ENCODE data around the gene UTRN.

The UTRN gene

GRCh38 chr6:144283646-144284477 lies 1.3 kb upstream of the UTRN start:
- DNase-seq: no peak

GRCh38 chr6:144284478-144284782 lies 705 bp upstream of the UTRN start:
- DNase-seq: no peak

DNA sequence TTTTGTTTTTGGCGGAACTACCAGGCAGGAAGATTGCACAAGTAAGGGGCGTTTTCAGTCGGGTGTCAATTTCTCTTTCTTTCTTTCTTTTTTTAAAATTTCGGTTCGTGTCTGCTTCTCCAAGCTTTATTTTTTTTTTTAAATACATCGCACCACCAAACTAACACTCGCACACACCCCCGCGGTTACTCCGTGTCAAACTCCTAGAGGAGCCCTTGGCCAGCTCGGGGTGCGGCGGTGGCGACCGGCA lies 338 bp downstream of the UTRN start:
- DNase-seq: no peak

- DNase-seq: peak in 1 of 2 experiments; percentile 0
Observed at GRCh38 chr6:144285798-144286502, 815 bp downstream of the UTRN start.

DNA sequence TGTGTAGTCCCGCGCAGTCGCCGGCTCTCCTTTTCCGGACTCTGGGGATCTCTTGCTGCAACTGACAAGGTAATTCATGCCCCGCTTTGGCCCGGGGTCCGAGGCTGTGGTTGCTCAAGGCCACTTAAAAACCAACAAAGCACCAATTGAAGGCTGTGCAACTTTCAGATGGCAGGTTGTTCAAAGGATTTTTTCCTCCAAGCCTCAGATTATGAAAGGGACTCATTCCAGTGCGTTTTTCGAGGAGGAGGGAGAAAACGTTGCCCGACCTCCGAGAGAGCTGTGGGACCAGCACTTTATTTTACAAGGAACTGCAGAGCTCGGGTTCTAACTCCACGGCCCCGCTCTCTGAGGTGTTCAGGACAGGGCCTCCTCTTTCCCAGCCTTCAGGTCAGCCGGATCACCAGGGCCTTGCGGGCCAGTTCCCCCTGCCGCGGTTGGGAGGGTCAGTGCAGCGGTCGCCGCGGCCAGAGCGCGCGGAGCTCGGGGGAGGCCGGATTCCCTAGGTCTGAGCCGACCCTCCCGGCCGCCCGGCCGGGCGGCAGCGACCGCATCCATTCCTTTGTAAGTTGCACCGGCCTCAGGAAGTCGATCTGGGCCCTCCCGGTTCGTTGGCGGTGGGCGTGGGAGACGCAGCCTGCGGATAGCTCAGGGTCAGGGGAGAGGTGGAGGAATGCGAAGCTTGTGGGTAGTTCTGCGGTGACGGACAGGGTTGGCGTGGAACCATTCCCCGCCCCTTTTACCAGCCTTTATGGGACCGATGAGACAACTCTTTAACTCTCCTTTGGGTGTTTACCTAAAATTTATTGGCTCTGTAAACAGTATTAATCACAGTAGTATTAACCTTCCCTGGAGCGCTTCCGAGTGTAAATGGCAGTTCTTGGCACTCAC lies 1.6 kb downstream of the UTRN start:
- no peak for DNase-seq

DNA sequence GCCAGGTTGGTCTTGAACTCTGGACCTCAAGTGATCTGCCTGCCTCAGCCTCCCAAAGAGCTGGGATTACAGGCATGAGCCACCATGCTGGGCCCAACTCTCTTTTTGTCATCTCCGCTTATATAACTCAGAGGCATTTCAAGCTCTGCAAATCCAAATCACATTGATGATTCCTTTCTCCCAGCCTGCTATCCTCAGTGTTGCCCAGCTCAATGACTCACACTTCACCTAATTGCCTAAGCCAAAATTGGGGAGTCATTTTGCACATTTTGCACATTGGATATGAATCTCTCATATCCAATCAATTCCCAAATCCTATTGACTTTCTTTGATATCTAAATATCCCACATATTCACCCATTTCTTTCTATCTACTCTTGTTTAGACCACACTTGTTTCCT lies 3.9 kb downstream of the UTRN start:
- no peak for DNase-seq

- DNase-seq: no peak
Observed at GRCh38 chr6:144292372-144292771, 7.2 kb downstream of the UTRN start.

- no peak for DNase-seq
Observed at GRCh38 chr6:144294016-144294415, 8.9 kb downstream of the UTRN start.

- no peak for DNase-seq
Observed at GRCh38 chr6:144295211-144295610, 10.1 kb downstream of the UTRN start.

- no peak for DNase-seq
Observed at GRCh38 chr6:144295981-144296767, 11.0 kb downstream of the UTRN start.

DNA sequence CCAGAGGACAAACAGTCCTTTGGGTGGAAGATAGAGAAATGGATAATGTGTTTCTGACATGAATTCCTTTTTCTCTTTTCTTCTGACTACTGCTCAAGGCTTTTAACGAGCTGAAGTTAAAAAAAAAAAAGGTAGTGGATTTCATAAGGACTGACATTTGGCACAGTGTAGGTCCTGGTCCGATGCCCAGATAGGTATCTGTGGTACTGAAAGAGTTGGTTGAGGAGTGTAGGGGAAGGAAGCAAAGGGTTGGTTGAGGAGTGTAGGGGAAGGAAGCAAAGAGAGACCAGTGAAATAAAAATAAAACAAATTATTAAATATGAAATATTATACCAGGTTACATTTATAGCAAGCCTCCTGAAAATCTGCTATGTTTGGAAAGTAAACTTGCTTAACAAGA lies 11.8 kb downstream of the UTRN start:
- DNase-seq: no peak

- no peak for DNase-seq
Observed at GRCh38 chr6:144297511-144298100, 12.5 kb downstream of the UTRN start.

DNA sequence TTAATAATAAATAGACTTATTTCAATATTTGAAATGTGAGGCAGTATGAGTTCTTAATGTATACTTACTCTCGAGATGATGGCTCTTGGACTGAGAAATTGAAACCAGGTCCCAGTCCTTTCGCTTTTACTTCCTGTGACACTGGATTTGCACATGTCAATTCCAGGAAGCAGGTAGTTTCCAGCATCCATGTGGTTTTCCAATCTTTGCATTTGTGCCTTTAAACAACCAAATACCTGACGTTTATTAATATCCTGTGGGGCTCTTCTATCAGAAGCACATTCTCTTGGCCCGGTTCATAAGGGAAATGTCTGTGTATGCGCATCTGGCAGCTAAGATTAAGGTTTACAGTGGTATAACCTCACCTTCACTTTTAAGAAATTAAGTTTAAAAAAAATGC lies 13.1 kb downstream of the UTRN start:
- DNase-seq: no peak

DNA sequence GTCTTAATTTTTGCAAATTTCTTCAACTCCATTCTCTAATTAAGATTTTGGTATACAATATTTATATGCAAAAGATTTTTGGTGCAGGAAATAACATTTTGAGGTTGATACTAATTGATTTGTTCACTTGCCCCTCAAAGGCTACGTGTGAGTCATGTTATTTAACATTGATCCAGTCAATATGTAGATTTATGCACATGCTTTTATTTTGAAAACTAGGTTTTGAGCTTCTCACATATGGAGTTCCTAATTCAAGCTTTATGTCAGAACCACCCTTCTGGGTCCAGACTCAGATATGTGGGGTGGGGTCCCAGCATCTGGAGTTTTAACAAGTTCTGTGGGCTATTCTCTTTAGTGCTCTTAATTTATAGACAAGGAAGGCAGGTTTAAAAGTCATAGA lies 13.8 kb downstream of the UTRN start:
- DNase-seq: no peak

- no peak for DNase-seq
Observed at GRCh38 chr6:144302701-144303372, 17.7 kb downstream of the UTRN start.

GRCh38 chr6:144304223-144304848 lies 19.2 kb downstream of the UTRN start:
- DNase-seq: no peak

DNA sequence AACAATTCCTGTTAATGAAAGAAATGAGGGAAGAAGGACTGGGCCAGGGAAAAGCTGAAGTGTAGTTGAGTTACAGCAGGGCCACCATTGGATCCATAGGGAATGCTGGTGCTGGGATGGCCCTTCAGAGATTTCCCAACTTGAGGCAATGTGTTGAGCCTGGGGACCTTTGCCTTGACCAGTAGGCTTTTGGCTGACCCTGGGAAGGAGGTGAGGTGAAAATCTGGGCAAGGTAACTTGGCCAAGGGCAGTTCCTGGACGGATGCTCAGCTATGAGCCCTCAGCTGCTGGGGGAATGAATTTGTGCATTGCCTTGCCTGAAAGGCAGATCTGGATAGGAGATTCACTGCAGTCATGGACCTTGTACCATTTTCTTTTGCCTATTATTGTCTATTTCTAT lies 20.4 kb downstream of the UTRN start:
- DNase-seq: no peak

DNA sequence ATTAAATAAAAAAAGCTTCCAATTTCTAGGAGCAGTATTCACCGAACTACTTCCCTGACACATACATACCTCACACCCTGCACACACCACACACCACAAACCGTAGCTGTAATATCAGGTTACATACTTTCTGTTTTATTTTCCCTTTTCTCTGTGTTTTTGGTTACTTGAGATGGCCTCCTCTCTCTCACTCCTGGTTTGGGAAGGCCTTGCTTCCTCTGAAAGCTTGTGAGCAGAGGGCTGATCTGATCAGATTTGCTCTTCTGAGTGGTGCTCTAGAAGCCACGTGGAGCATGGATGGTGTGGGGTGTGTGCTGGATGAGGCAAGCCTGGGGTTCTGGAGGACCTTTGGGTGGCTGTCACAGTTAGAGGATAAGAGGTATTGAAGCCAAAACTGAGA lies 20.9 kb downstream of the UTRN start:
- no peak for DNase-seq

- DNase-seq: no peak
Observed at GRCh38 chr6:144307880-144308279, 22.7 kb downstream of the UTRN start.

GRCh38 chr6:144310765-144311164 lies 25.6 kb downstream of the UTRN start:
- no peak for DNase-seq

DNA sequence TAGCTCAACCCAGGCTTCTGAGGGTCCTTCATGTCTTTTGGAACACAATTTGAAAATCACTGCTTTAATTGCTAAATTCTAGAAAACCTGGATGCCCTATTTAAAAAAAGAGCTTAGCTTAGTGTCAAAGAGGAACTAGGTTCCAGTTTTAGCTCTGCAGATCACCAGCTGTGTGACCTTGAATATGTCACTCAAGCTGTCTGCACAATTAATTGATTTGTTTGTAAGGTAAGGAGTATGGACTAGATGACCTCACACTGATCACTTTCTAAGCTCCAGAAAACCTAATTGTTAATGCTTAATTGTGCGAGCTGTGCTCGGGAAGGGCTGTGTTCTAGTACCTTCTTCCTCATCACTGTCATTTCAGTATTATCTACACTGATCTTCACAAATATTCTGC lies 26.2 kb downstream of the UTRN start:
- DNase-seq: no peak

Measured in NCI-H1930 (cell line).